ENCODE results near the gene SLC30A7. TPM values are rescaled to one million over a fixed set of nuclear protein-coding genes. Genes with fewer than 3 reads are reported as not detected.
A peak's percentile ranks its signal among the peaks of the same experiment; 100 is the strongest.

SLC30A7 gene
- polyA plus RNA-seq, 3 donors from 2014 or later, result 12.3 to 18.2 (median 14.6) TPM

DNA sequence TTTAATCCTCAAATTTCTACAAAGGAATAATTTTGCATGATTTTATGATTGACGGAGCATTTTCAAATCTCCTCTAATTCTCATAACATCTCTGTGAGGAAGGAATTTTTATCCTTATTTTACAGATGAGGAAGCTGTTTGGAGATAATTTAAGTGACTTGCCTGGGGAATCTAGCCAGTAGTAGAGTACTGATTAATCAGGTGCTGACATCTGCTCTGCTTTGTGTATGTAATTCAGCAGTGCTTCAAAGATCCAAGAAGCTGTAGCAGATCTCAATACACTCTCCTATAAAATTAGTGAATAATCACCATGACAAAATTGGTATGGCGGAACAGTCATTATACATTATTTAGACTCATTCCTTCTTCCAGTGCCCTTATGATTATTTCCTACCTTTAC, 83.7 kb downstream of the SLC30A7 start:
- Mint-ChIP-seq H3K36me3 (peaks cover 23 to 57% (median 52%) of the 10 kb centered on the region in 3 donors), H3K27ac (no peak overlapping the region), H3K27me3 (ENCODE audit: low read depth in 3 of 3) (peaks cover 0 to 1% (median 0%) of the 10 kb centered on the region in 3 donors)

DNA sequence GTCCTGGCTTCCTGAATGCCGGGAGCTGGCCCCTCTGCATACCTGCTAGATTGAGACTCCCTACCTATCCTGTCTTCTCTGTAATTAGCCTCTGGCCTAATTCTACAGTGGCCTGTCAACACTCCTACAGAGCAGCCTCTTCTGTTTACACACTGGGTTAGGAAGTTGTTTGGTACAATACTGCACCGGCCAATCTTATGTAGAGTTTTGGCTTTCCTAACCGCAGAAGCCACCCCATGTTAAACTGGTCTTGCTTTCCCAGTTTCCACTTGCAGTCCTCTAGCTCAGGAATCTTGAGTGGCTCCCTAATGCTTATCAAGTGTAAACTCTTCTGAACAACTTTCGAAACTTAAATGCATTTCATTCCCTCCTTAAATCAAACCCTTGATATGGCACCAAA, 86.9 kb downstream of the SLC30A7 start:
- H3K4me1 Mint-ChIP-seq, result peaks cover 0 to under 1% of the 10 kb centered on the region in 2 donors
- peak overlapping the region in 1 of 6 donors; percentile 15 for H3K27ac Mint-ChIP-seq
- no peaks in the 10 kb centered on the region for H3K9me3 Mint-ChIP-seq
- H3K36me3 Mint-ChIP-seq, result peaks cover 20 to 57% (median 52%) of the 10 kb centered on the region in 3 donors
- DNase-seq, result no peak
- H3K27me3 Mint-ChIP-seq (ENCODE audit: low read depth in 3 of 3), result peaks cover 0 to 1% (median 0%) of the 10 kb centered on the region in 3 donors
- H3K4me3 Mint-ChIP-seq, result no peak overlapping the region

More for the DNA sequence above, 83.7 kb downstream of the SLC30A7 start:
- H3K4me3 Mint-ChIP-seq, result no peak overlapping the region
- DNase-seq, result no peak
- no peaks in the 10 kb centered on the region for H3K9me3 Mint-ChIP-seq
- H3K4me1 Mint-ChIP-seq, result peaks cover 0 to 8% of the 10 kb centered on the region in 2 donors

DNA sequence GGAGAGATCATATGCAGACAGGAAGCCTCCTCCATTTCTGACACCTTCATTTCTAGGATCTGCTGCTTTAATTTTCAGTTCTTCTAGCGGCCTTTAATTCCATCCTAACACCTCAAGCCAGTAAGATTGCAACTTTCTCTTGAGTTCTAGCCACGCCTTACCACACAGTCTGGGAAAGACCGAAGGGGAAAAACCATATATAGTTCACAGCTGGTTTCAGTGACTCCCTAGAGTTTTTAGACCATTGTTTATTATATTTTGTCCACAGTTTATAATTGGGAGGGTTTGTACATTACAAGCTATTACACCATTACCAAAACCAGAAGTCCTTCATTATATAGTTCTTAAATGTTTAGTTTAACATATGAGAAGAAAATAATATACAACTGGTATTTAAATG, 92.2 kb downstream of the SLC30A7 start:
- no peak overlapping the region for H3K4me3 Mint-ChIP-seq
- H3K27ac Mint-ChIP-seq, result peak overlapping the region in 3 of 6 donors; percentile 5 to 44 (median 13)
- H3K27me3 Mint-ChIP-seq (ENCODE audit: low read depth in 3 of 3), result no peaks in the 10 kb centered on the region
- H3K4me1 Mint-ChIP-seq, result peaks cover 0 to 5% of the 10 kb centered on the region in 2 donors
- DNase-seq, result no peak
- H3K9me3 Mint-ChIP-seq, result no peaks in the 10 kb centered on the region
- peaks cover 34 to 48% (median 45%) of the 10 kb centered on the region in 3 donors for H3K36me3 Mint-ChIP-seq

DNA sequence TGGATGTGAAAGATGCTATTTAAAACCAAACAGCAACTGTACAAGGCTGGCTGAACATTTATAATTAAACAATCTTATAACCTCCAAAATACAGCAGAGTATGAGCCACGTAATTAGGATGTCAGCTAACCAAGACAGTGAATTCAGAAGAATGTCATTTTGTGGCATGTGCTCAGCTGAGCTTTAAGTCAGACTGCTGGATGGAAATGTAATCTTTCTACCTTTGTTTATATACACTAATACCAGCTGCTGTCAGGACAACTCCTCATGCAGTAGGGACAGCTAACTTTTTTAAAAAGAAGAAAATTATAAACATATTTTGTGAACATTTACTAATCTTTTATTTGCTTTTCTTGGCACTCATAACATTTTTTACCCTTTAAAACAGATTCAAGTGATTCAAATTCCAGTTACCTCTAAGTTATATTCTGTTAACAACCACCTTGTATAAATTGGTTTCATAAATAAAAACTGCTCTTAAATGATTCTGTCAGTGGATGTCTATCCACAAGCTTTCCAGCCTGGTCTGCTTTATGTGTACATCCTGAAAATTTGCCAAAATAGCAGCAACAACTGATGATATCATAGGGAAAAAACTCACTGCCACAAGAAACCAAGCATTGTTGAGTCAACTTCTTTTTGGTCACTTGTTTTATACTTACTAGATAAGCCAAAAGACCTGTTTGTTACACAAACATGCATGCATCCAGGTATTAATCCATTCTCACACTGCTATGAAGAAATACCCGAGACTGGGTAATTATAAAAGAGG, 93.6 kb downstream of the SLC30A7 start:
- no peaks in the 10 kb centered on the region for H3K9me3 Mint-ChIP-seq
- H3K4me1 Mint-ChIP-seq, result peaks cover under 1 to 9% of the 10 kb centered on the region in 2 donors
- H3K36me3 Mint-ChIP-seq, result peaks cover 30 to 38% (median 36%) of the 10 kb centered on the region in 3 donors
- H3K4me3 Mint-ChIP-seq, result no peak overlapping the region
- no peaks in the 10 kb centered on the region for H3K27me3 Mint-ChIP-seq (ENCODE audit: low read depth in 3 of 3)
- no peak for DNase-seq
- H3K27ac Mint-ChIP-seq, result peak overlapping the region in 3 of 6 donors; percentile 31 to 58 (median 53)

DNA sequence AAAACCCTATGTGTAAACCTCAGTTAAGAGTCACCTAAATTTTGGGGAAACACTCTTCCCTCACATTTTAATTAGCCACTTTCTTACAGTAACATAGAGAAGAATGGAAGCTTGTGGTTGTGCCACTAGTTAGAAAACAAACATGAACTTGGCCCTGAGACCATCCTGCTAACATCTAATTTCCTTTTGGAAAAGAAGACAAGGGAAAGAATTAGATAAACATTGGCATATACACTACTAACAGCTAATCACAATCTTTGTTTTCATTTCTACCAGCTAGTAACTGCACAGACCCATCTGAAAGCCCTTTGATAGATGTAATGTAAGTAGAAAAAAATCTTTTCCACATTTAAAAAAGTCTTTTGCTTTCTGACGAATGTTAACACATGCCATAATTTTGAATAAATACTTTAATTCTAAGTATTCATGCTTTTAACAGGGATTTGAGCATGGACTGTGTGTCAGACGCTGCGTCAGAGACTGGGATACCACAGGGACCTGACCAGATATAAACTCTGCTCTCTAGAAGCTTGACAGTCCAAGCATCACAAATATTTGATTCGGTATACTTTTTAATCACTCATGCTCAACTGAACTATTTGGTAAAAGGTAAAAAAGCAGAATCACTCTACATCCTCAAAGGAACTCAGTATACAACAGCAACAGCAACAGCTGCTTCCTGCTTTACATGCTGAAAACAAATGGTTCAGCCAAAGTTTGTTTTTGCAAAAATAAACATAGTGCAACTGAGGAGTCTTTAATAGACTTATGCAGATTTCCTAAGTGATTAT, 99.5 kb downstream of the SLC30A7 start:
- H3K36me3 Mint-ChIP-seq, result peaks cover 30 to 54% (median 31%) of the 10 kb centered on the region in 3 donors
- H3K4me1 Mint-ChIP-seq, result peaks cover 2 to 11% of the 10 kb centered on the region in 2 donors
- H3K9me3 Mint-ChIP-seq, result no peaks in the 10 kb centered on the region
- no peaks in the 10 kb centered on the region for H3K27me3 Mint-ChIP-seq (ENCODE audit: low read depth in 3 of 3)
- peak overlapping the region in 2 of 6 donors; percentile 45 to 53 for H3K27ac Mint-ChIP-seq
- no peak for DNase-seq
- no peak overlapping the region for H3K4me3 Mint-ChIP-seq

- Mint-ChIP-seq H3K27ac (no peak overlapping the region), H3K9me3 (no peaks in the 10 kb centered on the region), H3K4me1 (peaks cover 3 to 17% of the 10 kb centered on the region in 2 donors), H3K36me3 (peaks cover 21 to 56% (median 34%) of the 10 kb centered on the region in 3 donors), H3K27me3 (ENCODE audit: low read depth in 3 of 3) (peaks cover 0 to 1% (median 0%) of the 10 kb centered on the region in 3 donors), H3K4me3 (no peak overlapping the region)
- no peak for DNase-seq
Observed at GRCh38 chr1:100998426-100998825, 102.5 kb downstream of the SLC30A7 start.

DNA sequence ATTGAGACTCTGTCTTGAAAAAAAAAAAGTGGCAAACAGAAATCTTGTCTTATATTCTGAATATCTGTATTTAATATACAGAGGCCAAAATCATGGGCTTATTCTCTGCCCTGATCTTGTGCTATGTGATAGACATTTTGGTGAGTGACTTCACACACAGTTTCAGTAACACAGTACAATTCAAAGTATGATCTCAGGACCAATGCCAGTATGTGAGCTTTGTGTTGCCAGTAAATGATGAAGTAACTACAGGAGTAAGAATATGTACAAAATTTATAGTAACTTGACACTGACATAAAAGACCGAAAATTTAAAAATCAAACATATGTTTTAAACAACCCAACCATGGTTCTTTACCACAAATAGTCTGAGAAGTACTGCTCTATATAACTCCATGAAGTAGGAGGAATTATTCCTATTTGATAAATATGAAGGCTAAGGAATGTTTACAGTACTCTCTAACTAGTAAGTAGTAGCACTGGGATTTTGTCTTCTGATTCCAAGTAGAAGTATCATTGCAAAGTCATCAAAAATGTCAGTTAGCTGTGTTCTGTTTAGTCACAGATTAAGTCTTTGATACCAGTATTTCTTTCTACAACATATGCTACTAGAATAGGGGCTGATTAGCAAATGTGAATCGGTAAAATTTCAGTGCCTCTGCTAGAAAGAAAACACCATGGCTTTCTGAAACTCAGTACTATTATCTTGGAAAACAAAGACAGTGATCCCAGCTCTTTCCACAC, 104.4 kb downstream of the SLC30A7 start:
- Mint-ChIP-seq H3K36me3 (peaks cover 21 to 50% (median 29%) of the 10 kb centered on the region in 3 donors), H3K4me1 (peaks cover 7 to 18% of the 10 kb centered on the region in 2 donors), H3K4me3 (no peak overlapping the region), H3K27me3 (ENCODE audit: low read depth in 3 of 3) (peaks cover 0 to 1% (median 0%) of the 10 kb centered on the region in 3 donors), H3K9me3 (no peaks in the 10 kb centered on the region), H3K27ac (no peak overlapping the region)
- DNase-seq, result no peak

DNA sequence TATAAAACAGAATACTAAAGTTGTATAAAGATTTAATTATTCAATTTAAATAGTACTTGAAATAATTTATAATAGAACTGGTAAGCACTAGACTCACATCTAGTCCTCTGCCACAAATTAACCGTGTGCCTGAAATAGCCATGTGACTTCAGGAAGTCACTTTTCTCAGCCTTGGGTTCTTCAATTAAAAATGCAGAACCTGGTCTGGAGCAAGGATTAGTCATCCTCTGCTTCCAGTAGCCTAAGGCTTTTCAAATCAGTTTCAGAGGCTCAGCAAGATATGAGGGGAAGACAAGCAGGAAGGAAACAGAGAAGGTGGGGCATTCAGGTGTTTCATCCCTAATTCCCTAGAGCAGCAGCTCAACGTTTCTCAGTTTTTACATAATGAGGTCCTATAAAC, 106.7 kb downstream of the SLC30A7 start:
- H3K27me3 Mint-ChIP-seq (ENCODE audit: low read depth in 3 of 3), result peaks cover 0 to 1% (median 0%) of the 10 kb centered on the region in 3 donors
- no peaks in the 10 kb centered on the region for H3K9me3 Mint-ChIP-seq
- DNase-seq, result no peak
- H3K4me1 Mint-ChIP-seq, result peaks cover 12 to 28% of the 10 kb centered on the region in 2 donors
- no peak overlapping the region for H3K27ac Mint-ChIP-seq
- H3K4me3 Mint-ChIP-seq, result no peak overlapping the region
- peaks cover 21 to 50% (median 40%) of the 10 kb centered on the region in 3 donors for H3K36me3 Mint-ChIP-seq

- DNase-seq, result no peak
- Mint-ChIP-seq H3K36me3 (peaks cover 19 to 49% (median 35%) of the 10 kb centered on the region in 3 donors), H3K27me3 (ENCODE audit: low read depth in 3 of 3) (peaks cover 0 to 1% (median 0%) of the 10 kb centered on the region in 3 donors), H3K9me3 (no peaks in the 10 kb centered on the region), H3K27ac (peak overlapping the region in 1 of 6 donors; percentile 51), H3K4me3 (no peak overlapping the region), H3K4me1 (peaks cover 12 to 28% of the 10 kb centered on the region in 2 donors)
Observed at GRCh38 chr1:101003012-101003650, 107.2 kb downstream of the SLC30A7 start.

- Mint-ChIP-seq H3K4me1 (peaks cover 12 to 28% of the 10 kb centered on the region in 2 donors), H3K27ac (no peak overlapping the region), H3K9me3 (no peaks in the 10 kb centered on the region), H3K36me3 (peaks cover 22 to 52% (median 35%) of the 10 kb centered on the region in 3 donors), H3K4me3 (no peak overlapping the region), H3K27me3 (ENCODE audit: low read depth in 3 of 3) (peaks cover 0 to 1% (median 0%) of the 10 kb centered on the region in 3 donors)
- no peak for DNase-seq
Observed at GRCh38 chr1:101004061-101004460, 108.2 kb downstream of the SLC30A7 start.

DNA sequence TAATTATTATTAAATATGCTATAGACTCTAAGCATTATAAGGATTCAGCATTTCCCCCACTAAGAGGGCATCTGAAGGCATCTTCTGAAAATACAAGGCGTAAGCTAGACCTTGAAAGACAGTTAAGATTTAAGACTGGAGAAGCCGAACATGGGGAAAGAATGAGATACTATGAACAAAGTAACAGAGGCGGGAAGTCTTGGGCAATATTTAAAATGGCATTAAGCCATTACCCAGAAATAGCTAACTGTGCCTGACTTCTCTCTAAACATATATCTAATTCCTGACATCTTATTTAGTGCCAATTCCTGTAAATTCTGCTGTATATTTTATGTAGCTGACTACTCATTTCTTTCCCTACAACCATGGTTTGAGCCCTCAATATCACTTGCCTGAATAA, 108.8 kb downstream of the SLC30A7 start:
- H3K27ac Mint-ChIP-seq, result no peak overlapping the region
- H3K27me3 Mint-ChIP-seq (ENCODE audit: low read depth in 3 of 3), result peaks cover 0 to 1% (median 0%) of the 10 kb centered on the region in 3 donors
- DNase-seq, result no peak
- peaks cover 12 to 28% of the 10 kb centered on the region in 2 donors for H3K4me1 Mint-ChIP-seq
- H3K4me3 Mint-ChIP-seq, result no peak overlapping the region
- H3K9me3 Mint-ChIP-seq, result no peaks in the 10 kb centered on the region
- H3K36me3 Mint-ChIP-seq, result peaks cover 22 to 56% (median 41%) of the 10 kb centered on the region in 3 donors

GRCh38 chr1:101005183-101005582, 109.3 kb downstream of the SLC30A7 start:
- Mint-ChIP-seq H3K27ac (no peak overlapping the region), H3K36me3 (peaks cover 20 to 59% (median 43%) of the 10 kb centered on the region in 3 donors), H3K9me3 (no peaks in the 10 kb centered on the region), H3K4me1 (peaks cover 12 to 28% of the 10 kb centered on the region in 2 donors), H3K4me3 (no peak overlapping the region), H3K27me3 (ENCODE audit: low read depth in 3 of 3) (peaks cover 0 to 1% (median 0%) of the 10 kb centered on the region in 3 donors)
- peak in 1 of 3 donors; percentile 8 for DNase-seq

DNA sequence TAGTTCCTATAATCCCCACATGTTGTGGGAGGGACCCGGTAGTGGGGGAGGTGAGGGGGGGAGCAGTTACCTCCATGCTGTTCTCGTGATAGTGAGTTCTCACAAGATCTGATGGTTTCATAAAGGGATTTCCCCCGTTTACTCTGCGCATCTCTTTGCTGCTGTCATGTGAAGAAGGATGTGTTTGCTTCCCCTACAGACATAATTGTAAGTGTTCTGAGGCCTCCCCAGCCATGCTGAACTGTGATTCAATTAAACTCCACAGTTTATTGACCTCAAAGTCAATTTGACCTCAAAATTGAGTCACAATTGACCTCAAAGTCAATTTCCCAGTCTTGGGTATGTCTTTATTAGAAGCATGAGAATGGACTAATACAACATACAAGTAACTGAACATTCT, 110.0 kb downstream of the SLC30A7 start:
- H3K4me3 Mint-ChIP-seq, result no peak overlapping the region
- H3K4me1 Mint-ChIP-seq, result peaks cover 12 to 28% of the 10 kb centered on the region in 2 donors
- no peak for DNase-seq
- peaks cover 20 to 57% (median 43%) of the 10 kb centered on the region in 3 donors for H3K36me3 Mint-ChIP-seq
- peaks cover 0 to 1% (median 0%) of the 10 kb centered on the region in 3 donors for H3K27me3 Mint-ChIP-seq (ENCODE audit: low read depth in 3 of 3)
- no peak overlapping the region for H3K27ac Mint-ChIP-seq
- H3K9me3 Mint-ChIP-seq, result no peaks in the 10 kb centered on the region

Measured in immature natural killer cell (primary cell).